GM12878 (cell line): ENCODE results near the gene BAZ2B. TPM values are rescaled to one million over a fixed set of nuclear protein-coding genes. Genes with fewer than 3 reads are reported as not detected.

Source experiments
- ATAC-seq: fragments of 200-7000 bp; cut with Tn5 transposase; 3 replicates; pipeline ENCODE4 v1.9.1; 2020; ENCODE audit warnings: mild to moderate bottlenecking, moderate library complexity
- BruUV-seq: library from RNA; stranded (reverse); fragments of 400-500 nt; replicated peaks from 2 replicates; lab custom pipeline; 2021; lab: Mats Ljungman, UMichigan
- CTCF ChIA-PET: fragments of 300-600 bp; sonication (Branson Sonifier 250); formaldehyde crosslinking; extraction: SDS; loops from one replicate; lab custom pipeline; 2021; ENCODE audit warnings: inconsistent platforms; lab: Yijun Ruan, JAX
- POLR2A ChIA-PET: fragments of 350-600 bp; formaldehyde crosslinking; extraction: SDS; loops from one replicate; lab custom pipeline; 2021; ENCODE audit warnings: inconsistent platforms; lab: Charles Lee
- RAD21 ChIA-PET: fragments of 300-600 bp; sonication (Branson Sonifier 250); formaldehyde crosslinking; loops from one replicate; lab custom pipeline; 2023; ENCODE audit warnings: antibody characterized with exemption; ENCODE audit not compliant: unreplicated experiment; lab: Charles Lee
- SMC1A ChIA-PET: fragments of 300-600 bp; sonication (Branson Sonifier 250); formaldehyde crosslinking; loops from one replicate; lab custom pipeline; 2023; ENCODE audit not compliant: unreplicated experiment, uncharacterized antibody; lab: Charles Lee
- DNase-seq: peaks from one replicate; pipeline ENCODE4 v3.0.0-alpha.2; 2011; ENCODE audit warnings: low read depth, low spot score
- FAIRE-seq: peaks from 3 replicates; lab custom pipeline; 2011; peaks lifted over from hg19 to GRCh38; lab: Jason Lieb, UNC
- H2AFZ ChIP-seq: 2 replicates; pipeline ENCODE4 v1.6.0; 2011; ENCODE audit warnings: low read depth, low read length, control low read depth; ENCODE audit not compliant: control insufficient read depth
- H3K27ac ChIP-seq: 2 replicates; pipeline ENCODE4 v1.5.1; 2011; ENCODE audit warnings: control low read depth; ENCODE audit not compliant: control insufficient read depth, insufficient read depth
- H3K27me3 ChIP-seq, 2 experiments: replicated peaks in 1 of 2; 2 replicates each; pipeline versions ENCODE4 v1.6.0 to v1.6.1; 2011; ENCODE audit warnings: low read length in 1 of 2; ENCODE audit not compliant: control insufficient read depth in 2 of 2, insufficient read depth in 2 of 2
- H3K36me3 ChIP-seq, 2 experiments: 2 replicates each; pipeline ENCODE4 v1.5.1; 2011; ENCODE audit warnings: low read length in 1 of 2; ENCODE audit not compliant: control insufficient read depth in 2 of 2, insufficient read depth in 2 of 2
- H3K4me1 ChIP-seq: 2 replicates; pipeline ENCODE4 v1.6.1; 2011; ENCODE audit warnings: mild to moderate bottlenecking, low read length, moderate library complexity, mixed read lengths; ENCODE audit not compliant: control insufficient read depth, insufficient read depth
- H3K4me2 ChIP-seq: 2 replicates; pipeline ENCODE4 v1.6.0; 2011; ENCODE audit warnings: control low read depth; ENCODE audit not compliant: control insufficient read depth, insufficient read depth
- H3K4me3 ChIP-seq: fragments of 200-600 bp; sonication (generic); 2 replicates; pipeline ENCODE4 v1.5.1; 2016
- H3K79me2 ChIP-seq: 2 replicates; pipeline ENCODE4 v1.6.0; 2011; ENCODE audit warnings: low read length; ENCODE audit not compliant: control insufficient read depth, insufficient read depth
- H3K9ac ChIP-seq: 2 replicates; pipeline ENCODE4 v1.8.0; 2011; ENCODE audit warnings: low read length, control low read depth, mixed read lengths; ENCODE audit not compliant: control insufficient read depth, insufficient read depth
- H3K9me3 ChIP-seq: replicated peaks from 3 replicates; pipeline ENCODE4 v1.5.1; 2011; ENCODE audit warnings: mild to moderate bottlenecking, low read length; ENCODE audit not compliant: control insufficient read depth, insufficient read depth
- H4K20me1 ChIP-seq: 2 replicates; pipeline ENCODE4 v1.6.0; 2011; ENCODE audit not compliant: control insufficient read depth, insufficient read depth
- HCFC1 ChIP-seq: fragments of 150-350 bp; IDR thresholded peaks from 2 replicates; pipeline ENCODE4 v1.6.1; 2014; ENCODE audit warnings: low read length
- IKZF2 ChIP-seq, 2 experiments: fragments of 450-650 bp; IDR thresholded peaks; 2 replicates each; pipeline ENCODE4 v1.6.1; 2017; ENCODE audit warnings: mild to moderate bottlenecking in 2 of 2, moderate library complexity in 2 of 2
- JUNB ChIP-seq: IDR thresholded peaks from 2 replicates; pipeline ENCODE4 v1.6.1; 2016; ENCODE audit warnings: antibody characterized with exemption, mild to moderate bottlenecking
- SPI1 ChIP-seq: IDR thresholded peaks from 2 replicates; pipeline ENCODE4 v1.6.1; 2011; ENCODE audit warnings: low read depth, mild to moderate bottlenecking, low read length, moderate library complexity, borderline replicate concordance; ENCODE audit not compliant: insufficient read depth
- STAT1 ChIP-seq: fragments of 450-650 bp; conservative IDR thresholded peaks from 2 replicates; pipeline ENCODE4 v1.6.1; 2014; ENCODE audit warnings: antibody characterized with exemption, mild to moderate bottlenecking
- WGBS: methylation state at CpG from one replicate; pipeline ENCODE4 v1.1.6; 2016; ENCODE audit warnings: low lambda C conversion rate; ENCODE audit not compliant: insufficient replicate concordance, insufficient coverage; ENCODE audit errors: missing lambda C conversion rate; 5-methylcytosine and 5-hydroxymethylcytosine counted together
- in situ Hi-C: fragments of 300-500 bp; cut with MboI; formaldehyde crosslinking; loops from 9 replicates; pipeline ENCODE4 v1.14.3; 2018; ENCODE audit warnings: mixed read lengths
- intact Hi-C: fragments of 100-400 bp; cut with micrococcal nuclease; formaldehyde crosslinking; loops from one replicate; pipeline ENCODE4 v1.14.2; 2022; ENCODE audit not compliant: unreplicated experiment
- polyA plus RNA-seq, 11 experiments: library from polyadenylated mRNA; depleted of rRNA in 4 of 11; unstranded in 6 of 11; stranded (reverse) in 5 of 11; fragments of >200 nt; fragmentation: Nextera tagmentation in 4 of 11; fragmentation: Illumina TruSeq in 1 of 11; extraction: Ambion mirVana in 4 of 11; extraction: Trizol in 1 of 11; gene quantifications; 1 replicate in 1 of 11; 2 replicates in 10 of 11; pipeline versions ENCODE4 v1.2.1 to v1.2.3, GENCODE V29; 2011 to 2016; ENCODE audit warnings: inconsistent platforms in 2 of 11, missing spikeins in 2 of 11, low read depth in 1 of 11
- total RNA-seq, 4 experiments: library from RNA; depleted of rRNA in 3 of 4; stranded (reverse); fragments of >200 nt in 3 of 4; fragmentation: Illumina TruSeq in 1 of 4; extraction: Trizol in 1 of 4; gene quantifications; 2 replicates each; pipeline versions ENCODE4 v1.2.1 to v1.2.3, GENCODE V29; 2013 to 2021
- TF ChIP-seq, protein P1 (sequence below): fragments of 450-650 bp; IDR thresholded peaks from 2 replicates; pipeline ENCODE4 v1.6.1; 2017; ENCODE audit warnings: mild to moderate bottlenecking
- TF ChIP-seq, protein P2 (sequence below): fragments of 450-650 bp; IDR thresholded peaks from 2 replicates; pipeline ENCODE4 v1.6.1; 2017; ENCODE audit warnings: borderline replicate concordance
- TF ChIP-seq, protein P3 (sequence below): fragments of 450-650 bp; IDR thresholded peaks from 2 replicates; pipeline ENCODE4 v1.6.1; 2017; ENCODE audit warnings: mild to moderate bottlenecking, low read depth, inconsistent platforms; ENCODE audit not compliant: poor library complexity, severe bottlenecking
- TF ChIP-seq, protein P4 (sequence below): IDR thresholded peaks from 2 replicates; pipeline ENCODE4 v1.6.1; 2011; ENCODE audit warnings: borderline replicate concordance, low read depth, mild to moderate bottlenecking, moderate library complexity, mixed read lengths, low read length; ENCODE audit not compliant: insufficient read depth; ENCODE audit errors: extremely low read length
- TF ChIP-seq, protein P5 (sequence below): IDR thresholded peaks from 2 replicates; pipeline ENCODE4 v1.6.1; 2012; ENCODE audit warnings: improper control_type of control experiment, low read depth, low read length; ENCODE audit not compliant: insufficient replicate concordance

Gene BAZ2B
- total and polyA plus RNA-seq, 10 of the 15 experiments (the other 5 are each of a cell fraction or from before 2014, with no cell fraction given) = 8.8 to 49.7 (median 24.7) TPM

DNA sequence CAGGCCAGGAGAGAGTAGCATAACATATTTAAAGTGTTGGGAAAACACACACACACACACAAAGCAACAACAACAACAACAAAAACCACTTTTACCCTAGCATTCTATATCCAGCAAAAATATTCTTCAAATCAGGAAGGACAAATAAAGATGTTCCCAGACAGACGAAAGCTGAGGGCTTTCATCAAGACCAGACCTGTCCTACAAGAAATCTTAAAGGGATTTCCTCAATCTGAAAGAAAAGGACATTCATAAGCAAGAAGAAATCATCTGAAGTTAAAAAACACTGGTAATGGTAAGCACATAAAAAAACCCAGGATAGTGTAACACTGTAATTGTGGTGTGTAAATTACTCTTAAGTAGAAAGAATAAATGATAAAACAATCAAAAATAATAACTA is 22.7 kb upstream of the BAZ2B start (continued):
- TF ChIP-seq, protein P1, sequence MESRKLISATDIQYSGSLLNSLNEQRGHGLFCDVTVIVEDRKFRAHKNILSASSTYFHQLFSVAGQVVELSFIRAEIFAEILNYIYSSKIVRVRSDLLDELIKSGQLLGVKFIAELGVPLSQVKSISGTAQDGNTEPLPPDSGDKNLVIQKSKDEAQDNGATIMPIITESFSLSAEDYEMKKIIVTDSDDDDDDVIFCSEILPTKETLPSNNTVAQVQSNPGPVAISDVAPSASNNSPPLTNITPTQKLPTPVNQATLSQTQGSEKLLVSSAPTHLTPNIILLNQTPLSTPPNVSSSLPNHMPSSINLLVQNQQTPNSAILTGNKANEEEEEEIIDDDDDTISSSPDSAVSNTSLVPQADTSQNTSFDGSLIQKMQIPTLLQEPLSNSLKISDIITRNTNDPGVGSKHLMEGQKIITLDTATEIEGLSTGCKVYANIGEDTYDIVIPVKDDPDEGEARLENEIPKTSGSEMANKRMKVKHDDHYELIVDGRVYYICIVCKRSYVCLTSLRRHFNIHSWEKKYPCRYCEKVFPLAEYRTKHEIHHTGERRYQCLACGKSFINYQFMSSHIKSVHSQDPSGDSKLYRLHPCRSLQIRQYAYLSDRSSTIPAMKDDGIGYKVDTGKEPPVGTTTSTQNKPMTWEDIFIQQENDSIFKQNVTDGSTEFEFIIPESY = no peak
- TF ChIP-seq SPI1 = no peak
- no peak for TF ChIP-seq JUNB
- no peak for TF ChIP-seq HCFC1
- TF ChIP-seq, protein P2, sequence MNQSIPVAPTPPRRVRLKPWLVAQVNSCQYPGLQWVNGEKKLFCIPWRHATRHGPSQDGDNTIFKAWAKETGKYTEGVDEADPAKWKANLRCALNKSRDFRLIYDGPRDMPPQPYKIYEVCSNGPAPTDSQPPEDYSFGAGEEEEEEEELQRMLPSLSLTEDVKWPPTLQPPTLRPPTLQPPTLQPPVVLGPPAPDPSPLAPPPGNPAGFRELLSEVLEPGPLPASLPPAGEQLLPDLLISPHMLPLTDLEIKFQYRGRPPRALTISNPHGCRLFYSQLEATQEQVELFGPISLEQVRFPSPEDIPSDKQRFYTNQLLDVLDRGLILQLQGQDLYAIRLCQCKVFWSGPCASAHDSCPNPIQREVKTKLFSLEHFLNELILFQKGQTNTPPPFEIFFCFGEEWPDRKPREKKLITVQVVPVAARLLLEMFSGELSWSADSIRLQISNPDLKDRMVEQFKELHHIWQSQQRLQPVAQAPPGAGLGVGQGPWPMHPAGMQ = no peak
- TF ChIP-seq STAT1 = no peak
- no peak for TF ChIP-seq IKZF2 (IDR thresholded peaks at IDR 0.05)

DNA sequence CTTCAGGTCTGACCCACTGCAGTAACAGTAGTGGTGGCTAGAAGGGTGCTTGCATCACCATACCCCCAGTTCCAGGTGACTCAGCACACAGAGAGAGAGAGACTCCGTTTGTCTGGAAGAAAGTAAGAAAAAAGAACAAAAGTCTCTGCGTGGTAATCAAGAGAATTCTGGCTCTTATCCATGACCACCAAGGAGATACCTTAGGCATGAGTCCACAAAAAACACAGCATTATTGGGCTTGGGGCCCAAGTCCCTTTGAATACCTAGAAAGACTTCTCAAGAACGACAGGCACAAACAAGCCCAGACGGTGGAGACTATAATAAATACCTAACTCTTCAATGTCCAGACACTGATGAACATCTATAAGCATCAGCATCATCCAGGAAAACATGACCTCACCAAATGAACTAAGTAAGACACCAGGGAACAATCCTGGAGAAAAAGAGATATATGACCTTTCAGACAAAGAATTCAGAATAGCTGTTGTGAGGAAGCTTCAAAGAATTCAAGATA is 21.7 kb upstream of the BAZ2B start:
- 66% methylated on average over 4 of the region's 4 CpGs for WGBS
- in situ Hi-C loops (no loop called here), intact Hi-C loops (no loop called here)
- Histone ChIP-seq H3K4me2 (no peak overlapping the region), H3K27me3 (no peaks in the 10 kb centered on the region), H3K4me1 (no peaks in the 10 kb centered on the region), H3K4me3 (no peak overlapping the region), H4K20me1 (no peaks in the 10 kb centered on the region), H3K27ac (no peak overlapping the region), H3K9me3 (no peaks in the 10 kb centered on the region; the same call in 2 of the 3 replicates), H2AFZ (no peak overlapping the region), H3K9ac (no peak overlapping the region), H3K36me3 (no peaks in the 10 kb centered on the region), H3K79me2 (no peaks in the 10 kb centered on the region)
- ATAC-seq (no peak), DNase-seq (no peak), FAIRE-seq (no peak)
- CTCF ChIA-PET = interaction anchor here (1.3 kb wide), 1 partner anchor 70 kb away, joined by 4 read pairs; no protein-coding TSS in a partner anchor
- SMC1A ChIA-PET = no interaction called here
- BruUV-seq = no TSS peak
- POLR2A ChIA-PET = no interaction called here
- RAD21 ChIA-PET = no interaction called here
- TF ChIP-seq, protein P3, sequence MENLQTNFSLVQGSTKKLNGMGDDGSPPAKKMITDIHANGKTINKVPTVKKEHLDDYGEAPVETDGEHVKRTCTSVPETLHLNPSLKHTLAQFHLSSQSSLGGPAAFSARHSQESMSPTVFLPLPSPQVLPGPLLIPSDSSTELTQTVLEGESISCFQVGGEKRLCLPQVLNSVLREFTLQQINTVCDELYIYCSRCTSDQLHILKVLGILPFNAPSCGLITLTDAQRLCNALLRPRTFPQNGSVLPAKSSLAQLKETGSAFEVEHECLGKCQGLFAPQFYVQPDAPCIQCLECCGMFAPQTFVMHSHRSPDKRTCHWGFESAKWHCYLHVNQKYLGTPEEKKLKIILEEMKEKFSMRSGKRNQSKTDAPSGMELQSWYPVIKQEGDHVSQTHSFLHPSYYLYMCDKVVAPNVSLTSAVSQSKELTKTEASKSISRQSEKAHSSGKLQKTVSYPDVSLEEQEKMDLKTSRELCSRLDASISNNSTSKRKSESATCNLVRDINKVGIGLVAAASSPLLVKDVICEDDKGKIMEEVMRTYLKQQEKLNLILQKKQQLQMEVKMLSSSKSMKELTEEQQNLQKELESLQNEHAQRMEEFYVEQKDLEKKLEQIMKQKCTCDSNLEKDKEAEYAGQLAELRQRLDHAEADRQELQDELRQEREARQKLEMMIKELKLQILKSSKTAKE = no peak
- TF ChIP-seq, protein P4, sequence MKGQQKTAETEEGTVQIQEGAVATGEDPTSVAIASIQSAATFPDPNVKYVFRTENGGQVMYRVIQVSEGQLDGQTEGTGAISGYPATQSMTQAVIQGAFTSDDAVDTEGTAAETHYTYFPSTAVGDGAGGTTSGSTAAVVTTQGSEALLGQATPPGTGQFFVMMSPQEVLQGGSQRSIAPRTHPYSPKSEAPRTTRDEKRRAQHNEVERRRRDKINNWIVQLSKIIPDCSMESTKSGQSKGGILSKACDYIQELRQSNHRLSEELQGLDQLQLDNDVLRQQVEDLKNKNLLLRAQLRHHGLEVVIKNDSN = no peak
- TF ChIP-seq, protein P5, sequence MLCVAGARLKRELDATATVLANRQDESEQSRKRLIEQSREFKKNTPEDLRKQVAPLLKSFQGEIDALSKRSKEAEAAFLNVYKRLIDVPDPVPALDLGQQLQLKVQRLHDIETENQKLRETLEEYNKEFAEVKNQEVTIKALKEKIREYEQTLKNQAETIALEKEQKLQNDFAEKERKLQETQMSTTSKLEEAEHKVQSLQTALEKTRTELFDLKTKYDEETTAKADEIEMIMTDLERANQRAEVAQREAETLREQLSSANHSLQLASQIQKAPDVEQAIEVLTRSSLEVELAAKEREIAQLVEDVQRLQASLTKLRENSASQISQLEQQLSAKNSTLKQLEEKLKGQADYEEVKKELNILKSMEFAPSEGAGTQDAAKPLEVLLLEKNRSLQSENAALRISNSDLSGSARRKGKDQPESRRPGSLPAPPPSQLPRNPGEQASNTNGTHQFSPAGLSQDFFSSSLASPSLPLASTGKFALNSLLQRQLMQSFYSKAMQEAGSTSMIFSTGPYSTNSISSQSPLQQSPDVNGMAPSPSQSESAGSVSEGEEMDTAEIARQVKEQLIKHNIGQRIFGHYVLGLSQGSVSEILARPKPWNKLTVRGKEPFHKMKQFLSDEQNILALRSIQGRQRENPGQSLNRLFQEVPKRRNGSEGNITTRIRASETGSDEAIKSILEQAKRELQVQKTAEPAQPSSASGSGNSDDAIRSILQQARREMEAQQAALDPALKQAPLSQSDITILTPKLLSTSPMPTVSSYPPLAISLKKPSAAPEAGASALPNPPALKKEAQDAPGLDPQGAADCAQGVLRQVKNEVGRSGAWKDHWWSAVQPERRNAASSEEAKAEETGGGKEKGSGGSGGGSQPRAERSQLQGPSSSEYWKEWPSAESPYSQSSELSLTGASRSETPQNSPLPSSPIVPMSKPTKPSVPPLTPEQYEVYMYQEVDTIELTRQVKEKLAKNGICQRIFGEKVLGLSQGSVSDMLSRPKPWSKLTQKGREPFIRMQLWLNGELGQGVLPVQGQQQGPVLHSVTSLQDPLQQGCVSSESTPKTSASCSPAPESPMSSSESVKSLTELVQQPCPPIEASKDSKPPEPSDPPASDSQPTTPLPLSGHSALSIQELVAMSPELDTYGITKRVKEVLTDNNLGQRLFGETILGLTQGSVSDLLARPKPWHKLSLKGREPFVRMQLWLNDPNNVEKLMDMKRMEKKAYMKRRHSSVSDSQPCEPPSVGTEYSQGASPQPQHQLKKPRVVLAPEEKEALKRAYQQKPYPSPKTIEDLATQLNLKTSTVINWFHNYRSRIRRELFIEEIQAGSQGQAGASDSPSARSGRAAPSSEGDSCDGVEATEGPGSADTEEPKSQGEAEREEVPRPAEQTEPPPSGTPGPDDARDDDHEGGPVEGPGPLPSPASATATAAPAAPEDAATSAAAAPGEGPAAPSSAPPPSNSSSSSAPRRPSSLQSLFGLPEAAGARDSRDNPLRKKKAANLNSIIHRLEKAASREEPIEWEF = no peak
